EH (cell line): ENCODE measurements around the gene TAS1R1.

Experiments
- DNase-seq: peaks from one replicate; pipeline ENCODE4 v3.0.0-alpha.2; 2015; ENCODE audit warnings: low read depth

The TAS1R1 gene

GRCh38 chr1:6554907-6555778 is at the start of gene TAS1R1:
TAS1R1 (plus strand) TSS chr1:6555307; CDS start chr1:6555374, 67 bp downstream.
- peak; percentile 55 for DNase-seq

- no peak for DNase-seq
These were observed 49.5 kb upstream of the TAS1R1 start for GRCh38 chr1:6505367-6506209.

- no peak for DNase-seq
These were observed 48.7 kb upstream of the TAS1R1 start for GRCh38 chr1:6506210-6507036.

GRCh38 chr1:6507037-6507428 is 48.1 kb upstream of the TAS1R1 start:
- DNase-seq: no peak

GRCh38 chr1:6507461-6507911 is 47.6 kb upstream of the TAS1R1 start:
- no peak for DNase-seq

- DNase-seq: no peak
These were observed 46.8 kb upstream of the TAS1R1 start for GRCh38 chr1:6508154-6508815.

GRCh38 chr1:6508816-6509189 is 46.3 kb upstream of the TAS1R1 start:
- no peak for DNase-seq

- no peak for DNase-seq
These were observed 45.7 kb upstream of the TAS1R1 start for GRCh38 chr1:6509220-6509918.

- no peak for DNase-seq
These were observed 45.2 kb upstream of the TAS1R1 start for GRCh38 chr1:6509919-6510291.

- DNase-seq: no peak
These were observed 44.6 kb upstream of the TAS1R1 start for GRCh38 chr1:6510493-6510892.

GRCh38 chr1:6511056-6511455 is 44.1 kb upstream of the TAS1R1 start:
- DNase-seq: no peak

- DNase-seq: no peak
These were observed 43.4 kb upstream of the TAS1R1 start for GRCh38 chr1:6511561-6512244.

- no peak for DNase-seq
These were observed 42.7 kb upstream of the TAS1R1 start for GRCh38 chr1:6512245-6512907.

GRCh38 chr1:6512908-6513280 is 42.2 kb upstream of the TAS1R1 start:
- DNase-seq: no peak

- DNase-seq: no peak
These were observed 41.7 kb upstream of the TAS1R1 start for GRCh38 chr1:6513320-6513801.

- peak; percentile 66 for DNase-seq
These were observed 39.3 kb upstream of the TAS1R1 start for GRCh38 chr1:6515771-6516170.

GRCh38 chr1:6517435-6517851 is 37.7 kb upstream of the TAS1R1 start:
- peak; percentile 61 for DNase-seq

- no peak for DNase-seq
These were observed 35.6 kb upstream of the TAS1R1 start for GRCh38 chr1:6519491-6519934.

GRCh38 chr1:6519935-6520671 is 35.0 kb upstream of the TAS1R1 start:
- peak; percentile 92 for DNase-seq
